SU-DHL-6 (cell line): ENCODE measurements around the gene NPAT.
A peak's percentile ranks its signal among the peaks of the same experiment; 100 is the strongest.
"Not testable (repeated sequence)": the region's sequence is repeated elsewhere in the genome, so short reads cannot be mapped to it uniquely, and the experiment has no call there.

Experiments used
- H2AFZ ChIP-seq: fragments of 200-600 bp; sonication (generic); 2 replicates; pipeline ENCODE4 v1.6.1; 2014; ENCODE audit warnings: low read depth, mild to moderate bottlenecking, moderate library complexity, mixed read lengths, antibody characterized with exemption, low read length; ENCODE audit not compliant: severe bottlenecking
- H3F3A ChIP-seq: fragments of 200-600 bp; shearing (Covaris generic); 2 replicates; pipeline ENCODE4 v1.6.0; 2016; ENCODE audit warnings: antibody characterized with exemption, mild to moderate bottlenecking; ENCODE audit not compliant: insufficient read depth
- H3K27ac ChIP-seq: fragments of 200-600 bp; sonication (generic); 2 replicates; pipeline ENCODE4 v1.5.1; 2016; ENCODE audit warnings: low read depth, mild to moderate bottlenecking, low read length, moderate library complexity, mixed read lengths
- H3K27me3 ChIP-seq: fragments of 200-600 bp; sonication (generic), shearing (Covaris generic); 2 replicates; pipeline ENCODE4 v1.6.0; 2014; ENCODE audit warnings: mild to moderate bottlenecking, low read length
- H3K36me3 ChIP-seq: fragments of 200-600 bp; sonication (generic); 2 replicates; pipeline ENCODE4 v1.6.1; 2014; ENCODE audit warnings: mild to moderate bottlenecking, low read length, mixed read lengths
- H3K4me2 ChIP-seq: fragments of 300-600, 200-600 bp; shearing (Covaris generic), sonication (generic); 2 replicates; pipeline ENCODE4 v1.6.0; 2014; ENCODE audit warnings: low read length, low read depth, mild to moderate bottlenecking; ENCODE audit not compliant: poor library complexity, severe bottlenecking
- H3K4me3 ChIP-seq: fragments of 200-600 bp; sonication (generic); 2 replicates; pipeline ENCODE4 v1.5.1; 2014; ENCODE audit warnings: antibody characterized with exemption, low read length, mild to moderate bottlenecking, mixed read lengths; ENCODE audit not compliant: insufficient read depth, poor library complexity, severe bottlenecking
- H3K79me2 ChIP-seq: fragments of 200-600 bp; sonication (generic); 2 replicates; pipeline ENCODE4 v1.6.1; 2014; ENCODE audit warnings: mild to moderate bottlenecking, low read length, moderate library complexity; ENCODE audit not compliant: insufficient read depth
- H3K9ac ChIP-seq: fragments of 200-600 bp; sonication (generic); 2 replicates; pipeline ENCODE4 v1.7.0; 2014; ENCODE audit warnings: mild to moderate bottlenecking, low read length
- H3K9me2 ChIP-seq: fragments of 200-600 bp; sonication (generic); replicated peaks from 2 replicates; pipeline ENCODE4 v1.6.1; 2014; ENCODE audit warnings: low read length; ENCODE audit not compliant: insufficient read depth
- H3K9me3 ChIP-seq: fragments of 200-600 bp; sonication (generic); 2 replicates; pipeline ENCODE4 v1.6.1; 2014; ENCODE audit warnings: low read length, mixed read lengths; ENCODE audit not compliant: insufficient read depth
- H4K20me1 ChIP-seq: fragments of 200-600 bp; sonication (generic); 2 replicates; pipeline ENCODE4 v1.6.1; 2014; ENCODE audit warnings: low read depth, mild to moderate bottlenecking, antibody characterized with exemption, low read length, moderate library complexity, mixed read lengths
- EZH2phosphoT487 ChIP-seq: fragments of 200-600 bp; sonication (generic), shearing (Covaris generic); conservative IDR thresholded peaks from 2 replicates; pipeline ENCODE4 v1.6.1; 2018; ENCODE audit warnings: mild to moderate bottlenecking, antibody characterized with exemption, low read length, moderate library complexity, mixed read lengths
- TF ChIP-seq, protein P1 (sequence below): fragments of 200-600 bp; sonication (generic); IDR thresholded peaks from one replicate; pipeline ENCODE4 v1.5.1; 2017; ENCODE audit warnings: antibody characterized with exemption, mild to moderate bottlenecking, low read length, moderate library complexity; ENCODE audit not compliant: insufficient read depth, poor library complexity, severe bottlenecking

The NPAT gene

DNA sequence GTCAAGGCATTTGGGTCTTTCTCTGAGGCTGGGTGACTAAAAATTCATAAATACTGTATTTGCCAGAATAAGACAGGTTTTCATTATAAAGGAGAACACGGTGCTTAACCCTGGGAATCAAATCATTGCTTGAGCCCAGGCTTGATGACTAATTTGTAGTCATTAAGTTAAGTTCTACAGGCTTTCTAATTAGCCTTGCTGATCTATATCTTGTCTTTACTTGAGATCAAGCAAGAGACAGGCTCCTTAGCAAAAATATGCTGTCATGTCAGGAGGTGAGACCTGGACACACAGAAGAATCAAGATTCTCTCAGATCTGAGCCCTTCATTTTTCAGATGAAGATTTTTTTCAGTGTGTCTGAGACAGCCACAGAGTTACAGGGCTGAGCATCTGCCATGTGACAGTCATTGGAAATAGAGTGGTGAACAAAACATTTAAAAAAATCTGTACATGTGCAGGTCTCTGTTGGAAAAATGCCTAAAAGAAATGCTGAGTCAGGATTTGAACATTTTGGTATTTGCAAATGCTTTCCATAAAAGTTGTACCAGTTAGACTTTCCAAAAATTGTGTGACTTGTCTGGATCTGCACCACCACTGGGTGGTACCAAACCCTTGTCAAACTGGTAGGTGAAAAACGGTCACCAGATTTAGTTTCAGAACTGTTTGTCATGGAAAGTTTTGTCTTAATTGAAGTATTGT is 86.4 kb downstream of the NPAT start:
- H3K4me2 ChIP-seq: no peak overlapping the region
- TF ChIP-seq EZH2phosphoT487: no peak
- TF ChIP-seq, protein P1, sequence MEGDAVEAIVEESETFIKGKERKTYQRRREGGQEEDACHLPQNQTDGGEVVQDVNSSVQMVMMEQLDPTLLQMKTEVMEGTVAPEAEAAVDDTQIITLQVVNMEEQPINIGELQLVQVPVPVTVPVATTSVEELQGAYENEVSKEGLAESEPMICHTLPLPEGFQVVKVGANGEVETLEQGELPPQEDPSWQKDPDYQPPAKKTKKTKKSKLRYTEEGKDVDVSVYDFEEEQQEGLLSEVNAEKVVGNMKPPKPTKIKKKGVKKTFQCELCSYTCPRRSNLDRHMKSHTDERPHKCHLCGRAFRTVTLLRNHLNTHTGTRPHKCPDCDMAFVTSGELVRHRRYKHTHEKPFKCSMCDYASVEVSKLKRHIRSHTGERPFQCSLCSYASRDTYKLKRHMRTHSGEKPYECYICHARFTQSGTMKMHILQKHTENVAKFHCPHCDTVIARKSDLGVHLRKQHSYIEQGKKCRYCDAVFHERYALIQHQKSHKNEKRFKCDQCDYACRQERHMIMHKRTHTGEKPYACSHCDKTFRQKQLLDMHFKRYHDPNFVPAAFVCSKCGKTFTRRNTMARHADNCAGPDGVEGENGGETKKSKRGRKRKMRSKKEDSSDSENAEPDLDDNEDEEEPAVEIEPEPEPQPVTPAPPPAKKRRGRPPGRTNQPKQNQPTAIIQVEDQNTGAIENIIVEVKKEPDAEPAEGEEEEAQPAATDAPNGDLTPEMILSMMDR: peak; percentile 12
- H3K9me2 ChIP-seq: no peaks in the 10 kb centered on the region
- H3K27me3 ChIP-seq: no peaks in the 10 kb centered on the region
- H3K4me3 ChIP-seq: no peak overlapping the region
- H3K36me3 ChIP-seq: peaks cover 9% of the 10 kb centered on the region; the same call in 1 of the 2 replicates
- H3K9ac ChIP-seq: no peak overlapping the region
- H3K9me3 ChIP-seq: no peaks in the 10 kb centered on the region
- no peak overlapping the region for H3K27ac ChIP-seq
- H3K79me2 ChIP-seq: no peaks in the 10 kb centered on the region
- H2AFZ ChIP-seq: no peak overlapping the region
- H4K20me1 ChIP-seq: no peaks in the 10 kb centered on the region
- peaks cover 16% of the 10 kb centered on the region; the same call in 1 of the 2 replicates for H3F3A ChIP-seq

DNA sequence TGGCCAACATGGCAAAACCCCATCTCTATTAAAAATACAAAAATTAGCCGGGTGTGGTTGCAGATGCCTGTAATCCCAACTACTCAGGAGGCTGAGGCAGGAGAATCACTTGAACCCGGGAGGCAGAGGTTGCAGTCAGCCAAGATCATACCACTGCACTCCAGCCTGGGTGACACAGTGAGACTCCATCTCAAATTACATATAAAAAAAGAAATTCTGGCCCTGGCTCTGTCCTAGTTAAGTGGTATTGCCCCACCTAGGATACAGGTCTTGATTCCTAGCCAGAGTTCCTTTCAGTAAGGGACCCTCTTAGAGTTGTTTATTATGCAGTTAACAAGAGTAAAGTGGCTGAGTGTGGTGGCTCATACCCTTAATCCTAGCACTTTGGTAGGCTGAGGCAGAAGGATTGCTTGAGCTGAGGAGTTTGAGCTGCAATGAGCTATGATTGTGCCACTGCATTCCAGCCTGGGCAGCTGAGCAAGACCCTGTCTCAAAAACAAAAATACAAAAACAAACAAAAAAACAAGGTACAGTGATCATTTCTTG is 89.4 kb downstream of the NPAT start:
- not testable (repeated sequence) for H2AFZ ChIP-seq, H3K79me2 ChIP-seq, H3K4me2 ChIP-seq, H3K27ac ChIP-seq, H3K9me3 ChIP-seq, H3K36me3 ChIP-seq, H3K9me2 ChIP-seq, H3K27me3 ChIP-seq, H4K20me1 ChIP-seq, H3K4me3 ChIP-seq, H3K9ac ChIP-seq
- H3F3A ChIP-seq: peaks cover 16% of the 10 kb centered on the region; the same call in 1 of the 2 replicates

DNA sequence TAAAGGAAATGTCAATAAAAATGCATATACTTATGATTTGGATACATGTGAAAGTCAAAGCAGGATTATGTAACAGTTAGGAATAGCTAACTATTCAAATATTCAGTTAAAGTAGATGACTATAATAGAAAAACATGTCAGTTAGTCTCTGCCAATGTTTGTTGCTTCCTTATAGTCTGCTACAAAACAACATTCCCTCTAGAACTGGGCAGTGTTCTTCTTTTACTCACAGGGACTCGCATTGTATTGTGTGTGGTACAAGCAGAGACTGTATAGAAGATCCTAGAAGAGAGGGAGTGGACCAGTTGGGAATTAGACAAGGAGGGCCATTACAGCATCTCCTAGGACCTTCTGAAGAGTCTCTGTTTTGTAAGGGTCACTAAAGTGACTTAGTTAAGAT is 90.4 kb downstream of the NPAT start:
- TF ChIP-seq EZH2phosphoT487: no peak
- TF ChIP-seq, protein P1: no peak
- peaks cover 4% of the 10 kb centered on the region; the same call in 1 of the 2 replicates for H3K36me3 ChIP-seq
- H3F3A ChIP-seq: peaks cover 14% of the 10 kb centered on the region; the same call in 1 of the 2 replicates
- no peak overlapping the region for H3K4me2 ChIP-seq
- no peaks in the 10 kb centered on the region for H4K20me1 ChIP-seq
- H3K27ac ChIP-seq: no peak overlapping the region
- H3K4me3 ChIP-seq: no peak overlapping the region
- H3K79me2 ChIP-seq: no peaks in the 10 kb centered on the region
- H3K9me3 ChIP-seq: no peaks in the 10 kb centered on the region
- no peak overlapping the region for H3K9ac ChIP-seq
- H2AFZ ChIP-seq: no peak overlapping the region
- no peaks in the 10 kb centered on the region for H3K27me3 ChIP-seq
- no peaks in the 10 kb centered on the region for H3K9me2 ChIP-seq

DNA sequence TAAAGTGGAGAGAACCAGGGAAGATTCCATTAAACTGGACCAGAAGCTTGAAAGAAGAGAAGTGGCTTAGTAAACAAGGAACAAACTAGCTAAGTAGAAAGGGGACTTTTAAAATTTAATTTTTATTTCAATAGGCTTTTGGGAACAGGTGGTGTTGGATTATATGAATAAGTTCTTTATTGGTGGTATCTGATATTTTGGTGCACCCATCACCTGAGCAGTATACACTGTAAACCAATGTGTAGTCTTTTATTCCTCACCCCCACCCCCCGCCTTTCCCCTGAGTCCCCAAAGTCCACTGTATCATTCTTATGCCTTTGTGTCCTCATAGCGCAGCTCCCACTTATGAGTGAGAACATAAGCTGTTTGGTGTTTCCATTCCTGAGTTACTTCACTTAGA is 93.7 kb downstream of the NPAT start:
- H3K9me3 ChIP-seq: no peaks in the 10 kb centered on the region
- no peaks in the 10 kb centered on the region for H3K36me3 ChIP-seq
- H4K20me1 ChIP-seq: no peaks in the 10 kb centered on the region
- peaks cover 4% of the 10 kb centered on the region; the same call in 1 of the 2 replicates for H3F3A ChIP-seq
- no peaks in the 10 kb centered on the region for H3K9me2 ChIP-seq
- no peak overlapping the region for H2AFZ ChIP-seq
- H3K27ac ChIP-seq: no peak overlapping the region
- no peak overlapping the region for H3K4me3 ChIP-seq
- H3K79me2 ChIP-seq: peaks cover 13% of the 10 kb centered on the region; the same call in 1 of the 2 replicates
- no peak overlapping the region for H3K9ac ChIP-seq
- H3K4me2 ChIP-seq: no peak overlapping the region
- TF ChIP-seq, protein P1: no peak
- H3K27me3 ChIP-seq: no peaks in the 10 kb centered on the region
